Activated CD8-positive, alpha-beta T cell treated with anti-CD3 and anti-CD28 coated beads for 36 hours (primary cell): Measurements from ENCODE around the gene HMCN2. TPM values are rescaled to one million over a fixed set of nuclear protein-coding genes. Genes with fewer than 3 reads are reported as not detected.

Source experiments
- ATAC-seq: fragments of 200-7000 bp; cut with Tn5 transposase; one replicate; pipeline ENCODE4 v1.10.0; 2021; ENCODE audit warnings: mild to moderate bottlenecking, moderate library complexity
- CTCF ChIA-PET: fragments of 350-600 bp; sonication (Branson Sonifier 250); formaldehyde crosslinking; loops from one replicate; lab custom pipeline; 2021; ENCODE audit warnings: antibody characterized with exemption; lab: Charles Lee
- POLR2A ChIA-PET: fragments of 350-600 bp; sonication (Branson Sonifier 250); formaldehyde crosslinking; loops from one replicate; lab custom pipeline; 2021; ENCODE audit warnings: antibody characterized with exemption; lab: Charles Lee
- DNase-seq: peaks from one replicate; pipeline ENCODE4 v3.0.0-alpha.2; 2020
- H3K27ac Mint-ChIP-seq: one replicate; pipeline ENCODE4 v1.8.0; 2021; ENCODE audit warnings: mild to moderate bottlenecking, mixed read lengths
- H3K27me3 Mint-ChIP-seq: one replicate; pipeline ENCODE4 v1.8.0; 2021; ENCODE audit warnings: mixed read lengths
- H3K36me3 Mint-ChIP-seq: one replicate; pipeline ENCODE4 v1.8.0; 2021; ENCODE audit warnings: low read depth, mixed read lengths
- H3K4me1 Mint-ChIP-seq: one replicate; pipeline ENCODE4 v1.8.0; 2021; ENCODE audit warnings: low read depth, mixed read lengths
- H3K4me3 Mint-ChIP-seq: one replicate; pipeline ENCODE4 v1.8.0; 2021; ENCODE audit warnings: mild to moderate bottlenecking, moderate library complexity, mixed read lengths
- H3K9me3 Mint-ChIP-seq: one replicate; pipeline ENCODE4 v1.8.0; 2021; ENCODE audit warnings: mixed read lengths
- CTCF ChIP-seq: fragments of 200-600 bp; IDR thresholded peaks from one replicate; pipeline ENCODE4 v1.8.0; 2022; ENCODE audit warnings: antibody characterized with exemption, mild to moderate bottlenecking
- intact Hi-C: fragments of 100-400 bp; cut with micrococcal nuclease; formaldehyde crosslinking; loops from one replicate; pipeline ENCODE4 v1.10.0; 2022
- total RNA-seq, 2 experiments: library from RNA; stranded (reverse); gene quantifications; one replicate each; pipeline ENCODE4 v1.2.3, GENCODE V29; 2021

Gene HMCN2
- total RNA-seq, 2 experiments from 2014 or later: not detected

- TF ChIP-seq CTCF: no peak
- intact Hi-C loops: no loop called here
- ChIA-PET POLR2A (interaction anchor here (0.6 kb wide), 1 partner anchor 274 kb away, joined by 3 read pairs; no protein-coding TSS in a partner anchor), CTCF (no interaction called here)
- ATAC-seq (no peak), DNase-seq (no peak)
- Mint-ChIP-seq H3K4me1 (no peaks in the 10 kb centered on the region), H3K27me3 (peaks cover 2% of the 10 kb centered on the region), H3K4me3 (no peak overlapping the region), H3K27ac (no peak overlapping the region), H3K36me3 (no peaks in the 10 kb centered on the region), H3K9me3 (no peaks in the 10 kb centered on the region)
These were observed 155.7 kb downstream of the HMCN2 start for GRCh38 chr9:130421154-130421801.

- ATAC-seq: no peak
- POLR2A ChIA-PET: no interaction called here
These were observed 156.3 kb downstream of the HMCN2 start for GRCh38 chr9:130421802-130422276.

GRCh38 chr9:130422546-130422945 is 157.0 kb downstream of the HMCN2 start:
- ChIA-PET POLR2A (interaction anchor here (1.0 kb wide), 1 partner anchor 10 kb away, joined by 3 read pairs; no protein-coding TSS in a partner anchor), CTCF (no interaction called here)
- no peaks in the 10 kb centered on the region for H3K4me1 Mint-ChIP-seq
- H3K9me3 Mint-ChIP-seq: no peaks in the 10 kb centered on the region
- no peak for TF ChIP-seq CTCF
- DNase-seq: no peak
- intact Hi-C loops: no loop called here
- H3K36me3 Mint-ChIP-seq: no peaks in the 10 kb centered on the region
- H3K27me3 Mint-ChIP-seq: no peaks in the 10 kb centered on the region
- no peak overlapping the region for H3K4me3 Mint-ChIP-seq
- ATAC-seq: no peak
- no peak overlapping the region for H3K27ac Mint-ChIP-seq

More at GRCh38 chr9:130421802-130422276, 156.3 kb downstream of the HMCN2 start:
- intact Hi-C loops: no loop called here
- Mint-ChIP-seq H3K36me3 (no peaks in the 10 kb centered on the region), H3K27me3 (no peaks in the 10 kb centered on the region), H3K9me3 (no peaks in the 10 kb centered on the region), H3K4me1 (no peaks in the 10 kb centered on the region), H3K27ac (no peak overlapping the region), H3K4me3 (no peak overlapping the region)
- no peak for TF ChIP-seq CTCF
- no peak for DNase-seq
- CTCF ChIA-PET: no interaction called here

- no peaks in the 10 kb centered on the region for H3K9me3 Mint-ChIP-seq
- H3K4me1 Mint-ChIP-seq: no peaks in the 10 kb centered on the region
- H3K27me3 Mint-ChIP-seq: no peaks in the 10 kb centered on the region
- no peak overlapping the region for H3K4me3 Mint-ChIP-seq
- no peaks in the 10 kb centered on the region for H3K36me3 Mint-ChIP-seq
- intact Hi-C loops: no loop called here
- ATAC-seq (no peak), DNase-seq (no peak)
- ChIA-PET POLR2A (interaction anchor here (1.0 kb wide), 1 partner anchor 11 kb away, joined by 3 read pairs; no protein-coding TSS in a partner anchor), CTCF (no interaction called here)
- no peak for TF ChIP-seq CTCF
- H3K27ac Mint-ChIP-seq: no peak overlapping the region
These were observed 157.7 kb downstream of the HMCN2 start for GRCh38 chr9:130423272-130423671.
